Body of pancreas (tissue), 4 donors: ENCODE data around the gene POM121.
"Not testable (repeated sequence)": the region's sequence is repeated elsewhere in the genome, so short reads cannot be mapped to it uniquely, and the experiment has no call there.

Source experiments
- POLR2A ChIP-seq, 3 donors: fragments of 450-650 bp; IDR thresholded peaks; one replicate each; pipeline ENCODE4 v1.6.1; 2016; ENCODE audit warnings: antibody characterized with exemption in 3 of 3, mild to moderate bottlenecking in 2 of 3
- TF ChIP-seq, protein P1 (sequence below), 7 experiments: fragments of 450-650 bp in 4 of 7; fragments of 200-600 bp in 3 of 7; sonication (generic) in 3 of 7; IDR thresholded peaks; one replicate each; pipeline ENCODE4 v1.5.1; 2016 to 2019; ENCODE audit warnings: antibody characterized with exemption in 7 of 7

DNA sequence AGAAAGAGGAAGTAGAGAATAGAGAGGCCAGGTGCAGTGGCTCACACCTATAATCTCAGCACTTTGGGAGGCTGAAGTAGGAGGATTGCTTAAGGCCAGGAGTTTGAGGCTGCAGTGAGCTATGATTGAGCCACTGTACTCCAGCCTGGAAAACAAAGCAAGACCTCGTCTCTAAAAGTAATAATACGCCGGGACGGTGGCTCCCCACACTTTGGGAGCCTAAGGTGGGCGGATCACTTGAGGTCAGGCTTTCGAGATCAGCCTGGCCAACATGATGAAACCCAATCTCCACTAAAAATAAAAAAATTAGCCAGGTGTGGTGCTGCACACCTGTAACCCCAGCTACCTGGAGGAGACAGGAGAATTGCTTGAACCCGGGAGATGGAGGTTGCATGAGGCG is 70.6 kb downstream of the POM121 start:
- TF ChIP-seq, protein P1, sequence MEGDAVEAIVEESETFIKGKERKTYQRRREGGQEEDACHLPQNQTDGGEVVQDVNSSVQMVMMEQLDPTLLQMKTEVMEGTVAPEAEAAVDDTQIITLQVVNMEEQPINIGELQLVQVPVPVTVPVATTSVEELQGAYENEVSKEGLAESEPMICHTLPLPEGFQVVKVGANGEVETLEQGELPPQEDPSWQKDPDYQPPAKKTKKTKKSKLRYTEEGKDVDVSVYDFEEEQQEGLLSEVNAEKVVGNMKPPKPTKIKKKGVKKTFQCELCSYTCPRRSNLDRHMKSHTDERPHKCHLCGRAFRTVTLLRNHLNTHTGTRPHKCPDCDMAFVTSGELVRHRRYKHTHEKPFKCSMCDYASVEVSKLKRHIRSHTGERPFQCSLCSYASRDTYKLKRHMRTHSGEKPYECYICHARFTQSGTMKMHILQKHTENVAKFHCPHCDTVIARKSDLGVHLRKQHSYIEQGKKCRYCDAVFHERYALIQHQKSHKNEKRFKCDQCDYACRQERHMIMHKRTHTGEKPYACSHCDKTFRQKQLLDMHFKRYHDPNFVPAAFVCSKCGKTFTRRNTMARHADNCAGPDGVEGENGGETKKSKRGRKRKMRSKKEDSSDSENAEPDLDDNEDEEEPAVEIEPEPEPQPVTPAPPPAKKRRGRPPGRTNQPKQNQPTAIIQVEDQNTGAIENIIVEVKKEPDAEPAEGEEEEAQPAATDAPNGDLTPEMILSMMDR (IDR thresholded peaks at IDR 0.05): not testable (repeated sequence)
- TF ChIP-seq POLR2A (IDR thresholded peaks at IDR 0.05): not testable (repeated sequence)
